GM21423 (cell line): ENCODE measurements around the gene NKAPL.
"Not testable (repeated sequence)": the region's sequence is repeated elsewhere in the genome, so short reads cannot be mapped to it uniquely, and the experiment has no call there.

Experiments used
- ATAC-seq: cut with Tn5 transposase; IDR thresholded peaks from one replicate; pipeline ENCODE4 v1.9.1; 2021; ENCODE audit warnings: mild to moderate bottlenecking, moderate library complexity; ENCODE audit not compliant: unreplicated experiment

Gene NKAPL

DNA sequence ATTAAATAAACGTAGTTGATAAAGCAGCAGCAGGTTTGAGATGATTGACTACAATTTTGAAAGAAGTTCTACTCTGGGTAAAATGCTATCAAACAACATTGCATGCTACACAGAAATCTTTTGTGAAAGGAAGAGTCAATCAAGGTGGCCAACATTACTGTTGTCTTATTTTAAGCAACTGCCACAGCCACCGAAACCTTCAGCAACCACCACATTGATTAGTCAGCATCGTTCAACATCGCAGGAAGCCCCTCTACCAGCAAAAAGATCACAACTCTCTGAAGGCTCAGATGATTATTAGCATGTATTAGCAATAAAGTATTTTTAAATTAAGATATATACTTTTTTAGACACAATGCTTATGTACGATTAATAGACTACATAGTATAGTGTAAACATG lies 36.2 kb downstream of the NKAPL start:
- ATAC-seq: no peak

DNA sequence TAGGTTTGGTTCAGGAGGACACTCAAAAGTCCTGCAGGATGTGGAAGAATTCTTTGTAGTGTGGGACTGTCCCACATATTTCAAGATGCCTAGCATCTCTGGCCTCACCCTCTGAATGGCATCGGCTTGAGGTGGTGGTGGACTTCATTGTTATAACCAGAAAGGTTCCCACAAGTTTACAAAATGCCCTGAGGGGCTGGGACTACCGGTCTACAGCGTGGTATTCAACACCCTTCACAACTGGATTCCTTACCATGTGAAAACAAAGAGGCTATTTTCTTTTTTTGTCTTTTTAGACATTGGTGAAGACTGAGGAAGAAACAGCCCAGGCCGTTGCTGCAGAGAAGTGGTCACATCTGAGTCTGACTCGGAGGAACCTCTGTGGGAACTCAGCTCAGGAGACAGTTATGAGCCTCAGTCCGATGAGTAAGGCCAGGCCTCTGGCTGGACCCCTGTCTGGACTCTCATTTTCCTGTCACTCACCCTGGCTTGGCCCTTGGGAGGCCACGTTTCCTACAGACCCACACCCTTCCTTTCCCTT lies 37.5 kb downstream of the NKAPL start:
- no peak for ATAC-seq

GRCh38 chr6:28303570-28303969 lies 44.5 kb downstream of the NKAPL start:
- ATAC-seq: peak; percentile 91

- ATAC-seq: not testable (repeated sequence)
Observed at GRCh38 chr6:28306363-28306762, 47.3 kb downstream of the NKAPL start.
